ENCODE results near the gene DSE. TPM values are rescaled to one million over a fixed set of nuclear protein-coding genes. Genes with fewer than 3 reads are reported as not detected.

Gene DSE
- total RNA-seq, 2 experiments from 2014 or later: 6.7 to 7.8 TPM

DNA sequence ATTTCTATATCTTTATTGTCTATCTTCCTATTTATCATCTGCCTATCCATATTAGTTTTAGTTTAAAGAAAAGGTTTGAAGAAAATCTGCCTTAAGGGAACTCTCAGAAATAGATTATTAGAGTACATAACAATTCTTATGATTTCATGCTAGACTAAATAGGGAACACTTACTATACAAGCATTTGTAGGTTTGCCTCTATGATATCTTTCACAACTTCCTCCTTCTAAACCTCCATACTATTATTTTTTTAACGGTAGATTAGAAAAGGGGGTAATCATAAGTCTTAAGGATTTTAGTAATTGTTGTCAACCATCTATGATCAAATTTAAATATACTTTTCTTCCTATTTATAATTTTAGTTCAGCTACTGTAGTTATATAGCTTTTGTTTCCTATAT is 11.6 kb upstream of the DSE start:
- ChIA-PET POLR2A (no interaction called here), CTCF (no interaction called here)

- POLR2A ChIA-PET: no interaction called here
- CTCF ChIA-PET: no interaction called here
Observed at GRCh38 chr6:116359835-116360234, 10.9 kb upstream of the DSE start.

- CTCF ChIA-PET: no interaction called here
- POLR2A ChIA-PET: no interaction called here
Observed at GRCh38 chr6:116362276-116362675, 8.5 kb upstream of the DSE start.

DNA sequence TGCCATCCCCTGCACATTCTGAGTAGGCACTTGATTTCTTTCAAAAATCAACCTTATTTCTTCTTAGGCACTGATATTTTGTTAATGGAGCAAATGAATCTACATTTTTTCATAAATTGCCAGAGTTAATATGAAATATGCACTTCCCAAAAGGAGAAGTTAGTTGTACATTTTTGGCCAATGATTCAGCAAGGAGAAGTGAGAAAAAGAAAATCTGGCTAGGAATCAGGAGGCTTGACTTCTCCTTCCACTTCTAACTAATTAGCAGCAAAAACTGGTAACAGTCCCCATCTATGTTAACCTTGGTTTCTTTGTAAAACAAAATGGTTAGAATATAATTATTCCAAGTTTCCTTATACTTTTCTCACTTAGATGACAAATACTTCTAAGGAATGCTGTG is 7.0 kb upstream of the DSE start:
- POLR2A ChIA-PET: no interaction called here
- CTCF ChIA-PET: no interaction called here

DNA sequence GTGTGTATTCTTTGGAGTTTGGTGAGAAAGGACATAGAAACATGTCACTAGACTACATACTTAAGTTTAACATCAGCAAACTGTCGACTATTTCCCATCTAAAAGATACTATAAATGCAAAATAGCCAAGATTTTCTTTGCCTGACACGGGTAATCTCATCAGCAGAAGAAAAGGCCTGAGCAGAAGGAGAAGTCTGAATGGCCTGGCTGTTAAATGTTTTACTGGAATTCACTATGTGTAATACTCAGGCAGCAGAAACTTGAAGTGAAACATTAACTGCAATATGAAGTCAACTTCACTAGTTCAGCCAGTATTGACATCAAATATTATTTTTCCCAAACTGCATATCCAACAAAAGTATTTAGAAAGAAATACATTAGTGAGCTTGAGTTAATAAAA is 6.4 kb upstream of the DSE start:
- CTCF ChIA-PET: no interaction called here
- POLR2A ChIA-PET: no interaction called here

- ChIA-PET POLR2A (no interaction called here), CTCF (interaction anchor here (1.6 kb wide), 1 partner anchor 27 kb away, joined by 4 read pairs; no protein-coding TSS in a partner anchor)
Observed at GRCh38 chr6:116365743-116366142, 5.0 kb upstream of the DSE start.

DNA sequence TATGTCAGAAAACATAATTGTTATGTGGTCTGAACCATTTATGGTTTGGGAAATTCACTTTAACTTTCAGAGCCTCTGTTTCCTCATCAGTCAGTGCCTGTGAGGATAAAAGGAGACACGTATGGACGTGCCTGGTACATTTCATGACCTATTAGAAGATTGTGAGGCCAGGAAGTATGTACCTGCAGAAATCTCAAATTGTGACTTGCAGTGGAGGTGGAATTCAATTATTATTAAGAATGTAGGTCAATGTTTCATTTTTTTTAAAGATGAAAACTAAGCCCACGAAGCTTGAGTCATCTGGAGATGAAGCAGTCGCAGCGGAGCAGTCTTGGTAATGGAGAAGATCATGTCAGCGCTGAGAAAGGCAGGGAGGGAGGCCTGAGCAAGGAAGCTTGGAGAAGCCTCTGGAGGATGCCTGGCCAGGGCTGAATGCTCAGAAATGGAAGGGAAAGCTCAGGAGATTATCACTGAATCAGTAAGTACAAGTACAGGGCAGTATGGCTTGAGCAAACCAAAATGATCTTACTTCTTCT is 3.9 kb upstream of the DSE start:
- CTCF ChIA-PET: interaction anchor here (1.6 kb wide), 1 partner anchor 26 kb away, joined by 4 read pairs; no protein-coding TSS in a partner anchor
- POLR2A ChIA-PET: no interaction called here

- ChIA-PET POLR2A (no interaction called here), CTCF (no interaction called here)
Observed at GRCh38 chr6:116369540-116369939, 1.2 kb upstream of the DSE start.

DNA sequence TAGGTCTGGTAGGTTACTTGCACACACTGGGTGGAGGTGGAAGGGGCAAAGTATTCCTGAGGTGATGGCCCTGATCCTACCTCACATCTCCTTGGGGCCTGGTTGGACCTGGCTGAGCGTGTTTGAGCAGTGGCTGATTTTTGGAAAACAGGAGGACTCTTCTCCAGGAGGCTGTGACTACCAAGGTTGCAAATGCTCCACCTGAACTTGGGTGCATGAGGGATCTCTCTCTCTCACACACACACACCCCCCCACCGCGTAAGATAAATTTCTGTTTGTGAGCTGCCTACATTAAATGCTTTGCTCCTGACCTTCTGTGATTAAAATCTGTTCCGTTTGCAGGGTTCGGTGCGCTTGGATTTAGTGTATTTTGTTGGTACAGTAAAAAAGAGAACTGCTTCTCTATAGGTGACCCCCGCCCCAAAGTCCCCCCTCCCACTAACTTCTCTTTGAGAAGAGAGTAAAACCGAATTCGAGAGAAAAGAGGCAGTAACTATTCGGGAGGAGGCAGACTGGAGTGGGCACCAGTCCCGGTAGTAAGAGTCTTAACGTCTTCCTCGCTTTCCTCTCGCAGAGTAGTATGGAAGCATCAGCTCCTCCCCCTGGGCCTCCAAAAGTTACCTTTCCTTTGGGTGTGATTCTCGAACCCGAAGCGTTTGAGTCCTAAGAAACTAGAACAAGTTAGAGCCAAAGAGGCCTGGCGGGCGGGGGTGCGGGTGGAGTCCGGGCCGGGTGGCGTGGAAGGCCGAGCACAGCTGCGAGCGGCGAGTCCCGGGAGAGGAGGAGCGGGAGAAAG is 585 bp upstream of the DSE start:
- CTCF ChIA-PET: no interaction called here

DNA sequence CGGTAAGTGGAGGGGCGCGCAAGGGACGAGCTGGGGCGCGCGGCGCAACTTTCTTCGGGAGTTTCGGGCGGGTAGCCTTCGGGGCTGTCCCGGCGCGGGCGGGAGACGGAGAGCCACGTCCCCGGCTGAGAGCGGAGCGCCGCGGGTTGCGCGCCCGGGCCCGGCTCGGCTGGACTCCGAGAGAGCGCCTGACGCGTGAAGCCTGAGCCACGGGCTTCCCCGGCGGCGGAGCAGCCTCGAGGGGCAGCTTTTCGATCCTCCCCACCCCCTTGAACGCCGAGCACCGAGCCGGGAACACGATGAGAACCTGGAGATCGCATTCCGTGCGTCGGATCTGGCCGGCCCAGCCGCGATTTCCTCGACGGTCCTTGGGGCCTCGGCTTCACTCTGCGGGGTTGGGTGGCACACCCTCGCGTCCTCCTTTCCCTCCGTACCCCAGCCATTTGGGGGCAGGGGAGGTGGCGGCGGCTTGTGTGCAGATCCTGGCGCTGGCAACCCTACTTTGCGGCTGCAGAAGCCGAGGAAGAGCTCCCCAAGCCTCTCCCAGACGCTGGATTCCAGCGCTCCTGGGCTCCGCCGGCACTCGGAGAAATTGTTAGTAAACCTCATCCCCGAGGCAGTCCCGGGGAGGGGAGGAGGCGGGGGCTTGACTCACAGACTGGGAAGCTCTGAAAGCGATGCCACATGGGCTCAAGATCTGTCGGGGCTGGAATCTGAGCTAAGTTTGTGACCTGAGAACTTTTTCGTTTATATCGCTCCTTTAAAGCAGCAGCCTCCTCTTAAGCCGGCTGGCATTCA is 572 bp downstream of the DSE start:
- CTCF ChIA-PET: no interaction called here
- POLR2A ChIA-PET: interaction anchor here (1.2 to 2.1 kb wide), 2 partner anchors 22 to 201 kb away, joined by 4 to 11 read pairs; no protein-coding TSS in a partner anchor

More for the DNA sequence above, 585 bp upstream of the DSE start:
- POLR2A ChIA-PET: interaction anchor here (2.1 kb wide), 1 partner anchor 23 kb away, joined by 11 read pairs; no protein-coding TSS in a partner anchor

GRCh38 chr6:116371918-116372209 is 1.1 kb downstream of the DSE start:
- ChIA-PET POLR2A (interaction anchor here (1.2 to 2.1 kb wide), 2 partner anchors 21 to 200 kb away, joined by 4 to 11 read pairs; no protein-coding TSS in a partner anchor), CTCF (no interaction called here)

DNA sequence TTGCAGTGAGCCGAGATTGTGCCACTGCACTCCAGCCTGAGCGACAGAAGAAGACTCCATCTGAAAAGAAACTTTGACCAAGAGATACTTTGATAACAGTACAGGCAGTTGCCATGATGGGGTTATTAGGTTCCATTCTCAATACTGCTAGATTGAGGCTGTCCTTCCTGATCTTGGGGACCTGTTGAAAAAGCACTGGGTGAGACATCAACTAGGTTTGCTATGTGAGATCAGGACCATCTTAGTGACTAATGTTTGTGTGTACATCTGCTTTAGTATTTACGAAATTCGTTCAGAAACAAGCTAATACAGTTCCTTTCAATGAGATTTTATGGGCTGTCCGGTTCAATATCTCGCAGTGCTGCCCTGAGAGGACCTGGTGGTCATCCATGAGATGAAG is 2.6 kb downstream of the DSE start:
- POLR2A ChIA-PET: no interaction called here

GRCh38 chr6:116373940-116374339 is 3.2 kb downstream of the DSE start:
- CTCF ChIA-PET: interaction anchor here (1.3 kb wide), 1 partner anchor 101 kb away, joined by 3 read pairs; no protein-coding TSS in a partner anchor
- POLR2A ChIA-PET: no interaction called here

More for the DNA sequence above, 2.6 kb downstream of the DSE start:
- CTCF ChIA-PET: interaction anchor here (1.3 kb wide), 1 partner anchor 101 kb away, joined by 3 read pairs; no protein-coding TSS in a partner anchor

- CTCF ChIA-PET: no interaction called here
- POLR2A ChIA-PET: no interaction called here
Observed at GRCh38 chr6:116374586-116374985, 3.8 kb downstream of the DSE start.

DNA sequence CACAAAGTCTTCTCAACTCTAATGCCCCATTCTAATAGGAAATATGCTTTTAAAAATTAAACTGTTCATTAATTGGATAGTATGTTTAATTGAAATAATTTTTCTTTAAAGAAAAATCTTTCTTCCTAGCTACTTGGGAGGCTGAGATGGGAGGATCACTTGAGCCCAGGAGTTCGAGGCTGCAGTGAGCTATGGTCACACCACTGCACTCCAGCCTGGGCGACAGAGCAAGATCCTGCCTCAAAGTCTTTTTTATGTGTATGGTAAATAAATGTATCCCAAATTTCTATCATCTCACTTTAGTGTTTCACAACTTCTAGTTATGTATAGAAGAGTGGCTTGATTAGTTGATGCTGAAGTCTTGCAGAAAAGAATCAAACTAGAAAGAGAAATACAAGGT is 4.5 kb downstream of the DSE start:
- POLR2A ChIA-PET: no interaction called here

DNA sequence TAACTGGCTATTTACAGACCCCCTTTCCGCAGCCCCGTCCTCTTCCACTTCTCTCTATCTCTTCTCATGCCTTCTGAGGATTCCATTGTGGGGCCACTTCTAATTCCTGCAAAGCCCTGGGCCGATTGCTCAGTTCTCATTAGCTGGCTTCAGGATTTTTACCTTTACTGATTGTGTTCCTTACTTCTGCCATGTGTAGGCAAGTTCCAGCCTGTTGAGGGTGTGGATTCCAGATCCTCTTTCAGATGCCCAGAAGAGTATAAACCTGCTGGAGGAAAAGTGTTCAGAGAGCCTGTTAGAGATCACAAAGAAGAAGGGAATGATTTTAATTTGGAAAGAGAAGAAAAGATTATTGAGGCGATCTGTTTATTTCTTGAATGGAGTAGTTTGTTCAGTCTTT is 5.4 kb downstream of the DSE start:
- CTCF ChIA-PET: no interaction called here
- POLR2A ChIA-PET: no interaction called here

More for the DNA sequence above, 4.5 kb downstream of the DSE start:
- CTCF ChIA-PET: no interaction called here

GRCh38 chr6:116379764-116380163 is 9.0 kb downstream of the DSE start:
- CTCF ChIA-PET: no interaction called here
- POLR2A ChIA-PET: no interaction called here

- ChIA-PET CTCF (no interaction called here), POLR2A (no interaction called here)
Observed at GRCh38 chr6:116380346-116380745, 9.6 kb downstream of the DSE start.

GRCh38 chr6:116381000-116381399 is 10.3 kb downstream of the DSE start:
- ChIA-PET POLR2A (no interaction called here), CTCF (no interaction called here)

- CTCF ChIA-PET: no interaction called here
- POLR2A ChIA-PET: no interaction called here
Observed at GRCh38 chr6:116382587-116382986, 11.8 kb downstream of the DSE start.
